ENCODE measurements around the gene NEDD4L.

The NEDD4L gene

DNA sequence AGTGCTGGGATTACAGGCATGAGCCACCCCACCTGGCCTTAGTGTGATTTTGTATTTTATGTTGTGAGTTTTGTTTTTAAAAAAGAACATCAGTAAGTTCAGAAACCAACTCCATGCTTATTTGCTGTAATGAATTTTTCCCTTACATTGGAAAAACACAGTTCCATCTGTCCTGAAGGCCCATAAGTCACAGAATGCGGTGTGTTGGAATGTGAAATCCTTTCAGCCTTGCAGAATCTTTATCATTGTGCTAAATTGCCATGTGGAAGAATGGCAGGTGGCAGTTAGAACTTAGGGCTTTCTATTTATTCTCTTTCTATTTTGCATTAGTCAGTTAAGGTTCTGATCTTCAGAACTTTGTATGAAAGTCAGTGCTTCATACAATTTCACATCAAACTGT lies 52.6 kb downstream of the NEDD4L start:
- DNase-seq = no peak

DNA sequence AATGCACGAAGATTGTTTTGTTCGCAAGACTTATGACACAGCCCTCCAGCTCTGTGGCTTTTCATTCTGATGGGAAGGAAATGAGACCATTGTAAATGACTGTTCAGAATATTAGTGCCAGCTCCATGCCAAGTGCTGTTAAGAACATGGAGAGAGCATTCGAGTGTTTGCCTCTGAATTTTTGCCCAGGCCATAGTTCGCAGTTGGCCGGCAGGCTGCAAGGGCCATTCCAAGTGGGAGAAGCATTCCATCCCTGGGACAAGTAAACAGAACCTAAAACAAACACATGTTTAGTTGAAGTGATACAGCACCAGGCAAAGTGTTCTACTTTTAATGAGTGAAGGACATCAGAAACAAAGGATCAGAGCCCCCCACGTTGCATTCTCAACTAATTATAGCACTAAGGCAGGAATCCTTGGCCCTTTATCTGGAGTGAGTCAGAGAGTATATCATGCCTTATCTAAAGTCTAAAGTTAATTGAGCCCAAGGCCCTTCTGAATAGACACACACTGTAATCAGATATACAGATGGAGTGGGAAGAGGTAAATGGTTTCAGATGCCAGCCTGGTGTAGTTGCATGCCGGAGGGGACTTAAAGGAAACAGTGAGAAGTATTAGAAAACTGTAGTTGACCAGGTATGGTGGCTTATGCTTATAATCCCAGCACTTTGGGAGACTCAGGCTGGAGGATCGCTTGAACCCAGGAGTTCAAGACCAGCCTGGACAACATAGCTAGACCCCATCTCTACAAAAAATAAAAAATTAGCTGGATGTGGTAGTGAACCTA lies 53.3 kb downstream of the NEDD4L start:
- DNase-seq = no peak

DNA sequence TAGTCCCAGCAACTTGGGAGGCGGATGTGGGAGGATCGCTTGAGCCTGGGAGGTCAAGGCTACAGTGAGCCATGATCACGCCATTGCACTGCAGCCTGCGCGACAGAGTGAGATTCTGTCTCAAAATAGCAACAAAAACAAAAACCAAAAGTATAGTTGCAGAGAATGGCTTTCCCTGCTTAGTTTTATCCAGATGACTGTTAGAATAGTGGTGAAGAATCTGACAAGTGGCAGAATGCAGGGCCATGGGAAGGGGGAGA lies 53.8 kb downstream of the NEDD4L start:
- DNase-seq = no peak

DNA sequence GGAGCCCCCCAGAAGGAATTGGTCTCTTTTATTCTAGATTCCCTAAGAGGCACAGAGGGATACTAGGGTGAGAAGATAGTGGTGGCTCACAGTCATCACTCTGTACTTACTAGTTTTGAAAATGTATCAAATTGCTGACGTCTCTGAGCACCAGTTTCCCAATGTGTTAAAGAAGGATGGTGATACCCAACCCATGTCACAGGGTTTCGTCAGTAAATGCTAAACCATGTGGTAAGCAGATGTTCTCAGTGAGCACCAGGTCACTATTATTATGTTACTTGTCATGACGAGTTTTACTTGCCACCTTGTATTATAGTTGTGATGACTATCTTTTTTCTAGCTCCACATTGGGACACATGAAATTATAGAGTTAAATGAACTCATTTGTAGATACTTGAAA lies 54.7 kb downstream of the NEDD4L start:
- no peak for DNase-seq

DNA sequence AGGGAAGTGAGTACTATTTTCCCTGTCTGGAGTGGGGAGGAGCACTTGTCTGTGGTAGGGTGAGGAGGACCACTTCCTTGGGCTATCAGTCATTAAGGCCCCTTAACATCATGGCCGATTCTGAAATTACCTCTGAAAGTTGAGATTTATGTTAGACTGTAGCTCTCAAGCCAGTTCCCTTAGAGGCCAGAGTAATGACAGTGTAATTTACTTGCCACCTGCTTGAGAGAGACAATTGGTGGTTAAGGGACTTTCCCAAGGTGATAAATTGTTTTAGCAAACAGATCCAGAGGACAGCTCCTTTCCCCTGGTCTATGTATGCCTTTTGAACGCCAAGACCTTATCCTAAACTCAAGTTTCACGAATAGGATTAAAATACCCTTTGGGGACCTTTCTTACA lies 56.1 kb downstream of the NEDD4L start:
- DNase-seq = no peak

DNA sequence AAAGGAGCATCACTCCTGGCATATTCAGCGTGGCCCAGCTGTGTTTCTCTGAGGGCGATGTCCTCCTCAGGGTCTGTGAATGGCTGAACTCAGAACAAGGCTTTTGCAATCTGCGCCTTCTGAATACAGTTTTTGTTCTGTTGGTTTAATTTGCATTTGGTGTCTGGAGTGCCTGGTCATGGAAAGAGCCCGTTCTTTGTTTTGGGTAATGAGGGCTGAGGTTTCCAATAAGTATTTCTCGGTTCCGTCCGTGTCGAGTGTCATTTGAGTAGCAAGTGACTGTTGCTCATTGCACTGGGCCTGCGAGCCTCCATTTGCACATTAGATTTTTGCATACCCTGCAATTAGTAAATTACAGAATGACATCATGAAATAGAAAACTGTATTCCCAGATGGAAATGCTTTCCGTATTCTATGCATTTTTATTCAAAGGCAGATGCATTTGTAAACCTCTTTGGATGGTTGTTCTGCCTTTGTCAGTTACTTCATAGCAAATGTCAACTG lies 57.3 kb downstream of the NEDD4L start:
- no peak for DNase-seq

DNA sequence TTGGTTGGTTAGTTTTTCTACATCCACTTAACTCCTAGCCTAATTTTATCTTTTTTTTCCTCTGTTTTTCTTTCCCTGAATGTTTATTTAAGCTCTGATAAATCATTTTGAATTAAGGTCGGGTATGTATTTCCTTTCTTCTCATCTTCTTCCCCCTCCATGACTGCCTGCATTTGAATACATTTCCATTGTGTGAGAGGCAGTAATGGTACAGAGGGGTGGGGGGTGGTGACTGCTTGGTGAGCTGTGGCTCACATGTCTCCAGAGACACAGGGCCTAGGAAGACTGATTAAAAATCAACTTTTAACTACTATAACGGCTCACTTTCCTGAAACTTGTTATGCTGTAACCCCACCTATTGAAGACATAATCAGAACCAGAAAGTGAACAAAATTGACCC lies 58.0 kb downstream of the NEDD4L start:
- no peak for DNase-seq

DNA sequence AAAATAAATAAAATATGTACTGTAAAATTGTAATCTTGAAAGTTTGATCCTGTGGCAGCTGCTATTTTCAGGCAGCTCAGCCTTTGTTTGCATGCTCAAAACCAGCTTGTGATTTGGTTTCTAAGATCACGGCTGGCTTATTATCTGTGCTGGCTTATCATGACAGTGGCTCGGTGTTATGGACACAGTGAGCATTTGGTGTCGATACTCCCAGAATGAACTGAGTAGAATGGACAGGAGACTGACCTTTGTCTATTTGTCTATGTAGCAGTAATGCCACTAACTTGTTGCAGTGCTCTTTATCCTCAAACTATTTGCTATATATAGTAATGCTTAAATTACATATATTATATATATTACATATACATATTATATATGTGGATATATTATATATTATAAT lies 58.8 kb downstream of the NEDD4L start:
- no peak for DNase-seq

DNA sequence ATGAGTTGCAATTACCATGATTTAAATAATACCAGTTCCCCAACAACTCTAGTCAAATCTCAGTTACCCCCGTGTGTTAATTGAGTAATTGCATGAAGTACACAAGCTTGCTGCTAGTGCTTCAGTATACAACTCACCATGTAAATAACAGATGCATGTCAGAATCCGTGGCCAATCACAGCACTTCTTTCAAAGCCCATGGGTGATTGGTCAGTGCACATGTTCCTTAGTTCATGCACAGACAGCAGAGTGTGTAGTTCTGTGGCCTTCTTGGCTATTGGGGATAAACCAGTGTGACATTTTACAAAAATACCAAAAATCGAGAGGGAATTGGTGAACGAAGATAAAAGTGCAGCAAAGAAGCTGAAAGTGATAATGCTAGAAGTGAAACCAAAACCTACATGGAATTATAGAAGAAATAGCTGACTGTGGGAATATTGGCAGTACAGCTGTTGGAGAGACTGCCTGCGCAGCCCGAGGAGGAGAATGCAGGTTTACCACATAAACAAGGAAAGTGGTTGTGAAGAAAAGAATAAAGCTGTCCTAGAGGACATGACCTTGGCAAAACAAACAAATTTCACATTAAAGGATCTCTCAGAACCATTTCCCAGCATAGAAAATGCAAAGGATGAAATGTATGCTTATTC lies 59.4 kb downstream of the NEDD4L start:
- DNase-seq = no peak

DNA sequence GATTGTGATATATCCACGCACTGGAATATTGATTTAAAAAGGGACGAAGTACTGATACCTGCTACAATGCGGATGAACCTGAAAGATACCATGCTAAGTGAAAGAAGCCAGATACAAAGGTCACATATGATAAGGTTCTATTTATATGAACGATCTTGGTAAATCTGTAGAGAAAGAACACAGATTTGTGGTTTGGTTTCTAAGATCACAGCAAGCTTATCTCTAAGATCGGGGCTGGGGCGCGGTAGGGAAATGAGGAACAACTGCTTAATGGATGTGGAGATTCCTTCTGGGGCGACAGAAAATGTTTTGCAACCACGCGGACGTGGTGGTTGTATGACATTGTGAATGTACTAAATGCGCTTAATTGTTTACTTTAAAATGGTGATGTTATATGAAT lies 60.1 kb downstream of the NEDD4L start:
- no peak for DNase-seq

DNA sequence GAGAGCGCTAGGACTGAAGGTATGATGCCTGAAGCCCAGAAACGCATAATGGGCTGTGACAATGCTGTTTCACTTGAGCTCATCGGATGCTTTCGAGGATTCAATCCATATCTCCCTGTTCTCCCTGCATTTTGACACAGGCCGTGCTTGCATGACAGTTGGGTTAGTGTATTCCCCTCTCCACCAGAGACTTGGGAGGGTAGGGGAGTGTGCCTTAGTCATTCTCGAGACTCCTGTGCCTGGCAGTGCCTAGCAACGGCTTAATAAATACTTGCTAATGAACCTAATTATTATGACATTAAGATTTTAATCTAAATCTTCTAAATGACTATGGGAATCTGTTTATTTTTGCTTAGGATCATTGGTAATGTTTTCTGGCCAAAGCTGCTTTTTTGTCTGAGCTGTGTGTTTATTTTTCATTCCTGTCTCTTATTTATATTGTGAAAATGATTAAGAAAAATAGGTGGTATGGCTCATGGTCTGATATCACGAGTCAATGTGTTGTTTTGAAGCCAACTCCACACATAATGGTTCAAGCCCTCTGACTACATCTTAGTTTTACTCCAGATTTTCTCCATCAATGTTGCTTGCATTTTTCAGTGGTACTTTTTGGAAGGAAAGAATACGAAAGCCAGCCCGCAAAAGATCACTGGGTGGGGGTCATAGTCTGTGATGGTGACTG lies 61.3 kb downstream of the NEDD4L start:
- DNase-seq = no peak

DNA sequence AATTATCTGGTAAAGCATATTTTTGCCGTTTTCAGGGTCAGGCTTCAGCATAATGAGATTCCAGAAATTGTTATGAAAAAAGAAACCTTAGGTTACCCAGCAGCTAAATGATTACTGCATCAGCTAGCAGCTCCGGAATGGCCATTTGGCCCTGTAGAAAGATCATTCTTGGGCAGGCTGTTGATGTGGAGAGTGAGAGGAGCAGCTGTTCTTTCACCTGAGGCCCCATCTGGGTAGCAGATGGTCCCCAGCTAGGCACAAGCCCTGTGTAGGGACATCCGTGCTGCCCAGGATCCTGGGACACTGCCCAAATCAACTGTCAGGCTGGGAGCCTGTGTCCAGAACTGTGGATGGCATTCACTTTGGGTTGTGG lies 61.8 kb downstream of the NEDD4L start:
- DNase-seq = no peak

DNA sequence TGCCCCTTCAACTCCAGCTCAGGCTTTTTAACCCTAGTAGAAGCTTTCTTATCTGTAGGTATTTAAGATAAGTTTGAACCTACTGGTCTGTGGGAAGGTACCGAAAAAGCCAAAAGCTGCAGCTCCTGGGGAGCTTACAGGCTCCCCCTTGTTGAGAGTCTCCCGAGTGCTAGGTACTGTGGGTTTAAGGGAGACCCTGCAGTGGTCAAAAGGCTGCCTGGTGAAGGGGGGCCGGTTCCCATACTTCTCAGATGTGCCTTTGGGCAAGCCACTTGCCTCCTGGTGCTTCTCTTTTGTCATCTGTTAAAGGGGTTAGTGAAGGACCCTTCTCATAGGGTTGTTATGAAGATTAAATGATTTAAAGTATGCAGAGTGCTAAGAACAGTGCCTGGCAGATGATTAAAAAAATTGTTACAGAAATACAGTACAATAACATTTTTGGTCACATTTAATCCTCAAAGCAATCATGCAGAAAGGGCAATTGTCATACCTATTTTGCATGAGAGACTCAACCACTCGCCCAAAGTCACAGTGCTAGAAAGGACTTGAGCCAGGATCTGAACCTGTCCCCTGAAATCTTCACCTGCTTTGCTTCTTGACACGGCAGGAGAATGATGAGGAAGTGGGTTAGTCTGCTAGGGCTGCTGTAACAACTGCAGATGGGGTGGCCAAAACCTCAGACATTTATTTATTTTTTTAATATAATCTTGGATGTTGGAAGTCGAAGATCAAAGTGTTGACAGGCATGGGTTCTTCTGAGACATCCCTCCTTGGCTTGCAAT lies 62.5 kb downstream of the NEDD4L start:
- no peak for DNase-seq

DNA sequence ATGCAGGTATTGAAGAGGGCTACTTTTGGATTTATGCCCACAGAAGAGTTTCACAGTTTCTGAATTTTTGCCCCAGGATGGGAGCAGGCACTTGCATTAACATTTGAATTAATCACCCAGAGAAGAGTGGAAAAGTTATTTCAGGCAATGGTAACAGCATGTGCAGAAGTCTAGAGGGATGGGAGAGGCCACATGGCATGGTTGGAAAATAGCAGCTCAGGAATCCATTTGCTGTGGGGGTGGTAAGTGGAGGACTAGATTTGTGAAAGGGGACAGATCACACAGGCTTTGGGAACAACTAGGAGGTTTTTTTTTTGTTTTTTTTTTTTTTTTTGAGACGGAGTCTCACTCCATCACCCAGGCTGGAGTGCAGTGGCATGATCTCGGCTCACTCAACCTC lies 65.2 kb downstream of the NEDD4L start:
- DNase-seq = no peak

DNA sequence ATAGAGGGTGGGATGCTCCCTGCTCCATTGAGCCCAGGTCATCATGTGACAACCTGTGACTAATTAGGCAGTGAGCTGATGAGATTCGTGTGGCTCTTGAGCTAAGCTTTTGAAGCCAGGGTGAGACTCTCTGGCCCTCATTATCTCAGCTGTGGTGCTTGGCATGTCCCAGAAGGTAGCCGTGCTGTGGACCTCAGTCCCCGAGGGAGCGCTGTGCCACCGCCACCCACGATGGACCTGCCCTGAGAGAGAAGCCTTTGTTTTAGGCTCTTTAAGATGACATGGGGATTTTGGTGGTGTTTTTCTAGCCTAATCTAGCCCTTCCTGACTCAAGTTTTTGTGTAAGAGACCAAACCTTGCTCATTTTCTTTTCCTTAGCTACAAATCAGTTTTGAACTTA lies 66.4 kb downstream of the NEDD4L start:
- no peak for DNase-seq

DNA sequence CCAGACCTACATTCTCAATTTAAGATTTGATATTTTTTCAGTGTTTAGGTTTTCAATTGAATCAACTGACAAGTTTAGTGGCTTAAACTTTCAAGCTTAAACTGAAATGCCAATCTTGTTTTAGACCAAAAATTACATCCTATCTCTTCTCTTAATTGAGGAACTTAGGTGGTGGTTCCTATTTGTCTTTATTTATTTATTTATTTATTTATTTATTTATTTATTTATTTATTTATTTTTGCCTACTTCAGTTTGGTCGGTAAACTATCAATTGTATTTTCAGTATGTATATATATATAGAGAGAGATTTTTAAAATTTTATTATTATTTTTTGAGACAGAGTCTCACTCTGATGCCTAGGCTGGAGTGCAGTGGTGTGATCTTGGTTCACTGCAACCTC lies 68.1 kb downstream of the NEDD4L start:
- DNase-seq = no peak

DNA sequence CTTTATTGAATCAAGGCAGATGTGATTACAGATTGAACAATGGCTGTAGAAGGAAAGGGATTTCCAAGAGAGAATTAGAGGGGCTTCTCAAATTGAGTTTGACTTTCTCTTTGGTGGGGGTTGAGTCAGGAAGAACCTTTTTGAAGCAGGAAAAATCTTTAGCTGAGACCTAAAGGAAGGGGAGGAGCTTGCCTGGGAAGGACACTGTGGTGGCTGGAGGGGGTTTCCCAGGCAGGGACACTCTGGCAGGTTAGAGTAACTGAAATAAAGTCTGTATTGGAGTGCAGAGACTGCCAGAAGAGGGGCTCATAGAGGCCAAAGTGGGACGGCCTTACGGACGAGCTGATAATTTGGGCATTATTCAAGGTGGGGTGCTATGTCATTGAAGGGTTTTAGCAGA lies 69.3 kb downstream of the NEDD4L start:
- DNase-seq = no peak

DNA sequence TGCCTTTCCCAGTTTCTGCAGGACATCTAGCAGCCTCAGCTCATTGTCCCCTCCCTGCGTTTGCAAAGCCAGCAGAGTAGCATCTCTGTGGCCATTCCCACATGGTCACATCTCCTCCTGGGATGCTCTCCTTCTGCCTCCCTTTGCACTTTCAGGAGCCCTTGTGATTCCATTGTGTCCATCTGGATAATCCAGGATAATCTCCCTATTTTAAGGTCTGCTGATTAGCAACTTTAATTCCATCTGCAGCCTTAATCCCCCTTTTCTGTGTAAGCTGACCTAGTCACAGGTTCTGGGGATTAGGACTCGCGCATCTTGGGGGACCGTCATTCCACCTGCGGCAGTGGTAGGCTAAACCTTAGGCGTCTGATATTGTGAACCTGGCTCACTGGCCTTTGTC lies 70.7 kb downstream of the NEDD4L start:
- no peak for DNase-seq

DNA sequence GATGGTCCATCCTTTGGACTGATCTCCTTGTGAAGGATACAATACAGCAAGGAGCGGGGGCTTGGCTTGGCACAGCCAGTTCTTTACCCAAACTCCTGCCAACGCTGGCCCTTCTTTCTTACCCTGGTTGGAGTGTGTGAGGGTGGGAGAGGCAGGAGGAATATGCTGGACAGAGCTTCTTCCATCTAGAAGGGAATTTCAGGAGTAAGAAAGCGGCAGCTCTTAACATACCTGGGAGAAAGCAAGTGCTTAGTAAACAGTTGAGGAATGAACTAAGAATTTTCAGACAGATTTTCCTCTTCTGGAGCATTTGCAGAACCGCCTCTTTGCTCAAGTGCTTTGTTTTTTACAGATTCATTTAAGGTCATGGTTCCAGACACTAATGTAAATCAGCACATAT lies 72.8 kb downstream of the NEDD4L start:
- no peak for DNase-seq

DNA sequence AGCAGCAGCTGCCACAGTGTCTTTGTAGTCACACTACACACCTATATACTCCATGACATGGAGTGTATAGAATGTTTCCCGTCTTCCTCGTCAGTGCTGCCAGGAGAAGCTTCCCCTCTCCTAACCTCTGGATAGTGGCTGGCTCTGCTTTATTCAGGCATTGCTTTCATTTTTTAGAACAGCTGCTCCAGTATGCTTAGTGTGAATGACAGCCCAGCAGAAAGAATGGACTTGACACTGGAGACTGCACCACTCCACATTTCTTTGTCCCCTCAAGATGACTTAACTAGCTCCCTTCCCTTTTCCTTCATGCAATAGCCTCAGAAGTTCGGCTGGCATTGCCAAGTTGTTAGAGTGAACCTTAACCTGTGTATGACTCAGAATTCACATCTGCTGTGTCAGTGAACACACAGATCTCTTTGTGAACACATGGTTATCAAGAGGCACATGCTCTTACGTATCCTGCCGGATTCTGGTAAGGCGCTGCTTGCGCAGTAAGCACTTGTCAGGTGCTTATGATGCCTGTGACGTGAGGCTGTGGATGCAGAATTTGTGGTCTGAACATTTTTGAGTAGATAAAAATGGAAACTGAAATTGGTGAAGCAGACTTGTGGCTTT lies 73.9 kb downstream of the NEDD4L start:
- DNase-seq = no peak

DNA sequence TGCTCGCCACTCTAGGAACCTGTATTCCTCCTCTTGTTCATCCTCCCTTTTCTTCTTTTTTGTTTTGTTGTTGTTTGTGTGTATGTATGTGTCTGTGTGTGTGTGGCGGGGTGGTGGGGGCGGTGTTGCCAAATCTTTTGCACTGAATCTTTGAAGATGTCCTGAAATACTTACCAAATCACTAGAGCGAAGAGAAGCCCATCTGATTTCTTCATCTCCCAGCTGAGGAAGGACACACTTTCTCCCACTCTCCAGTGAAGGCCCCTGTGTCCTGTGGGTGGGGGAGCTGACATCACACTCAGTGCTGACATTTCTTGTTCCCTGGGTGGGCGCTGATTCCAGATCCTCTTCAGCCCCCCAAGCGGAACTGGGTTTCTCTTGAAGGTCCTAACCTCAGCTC lies 74.5 kb downstream of the NEDD4L start:
- DNase-seq = no peak

DNA sequence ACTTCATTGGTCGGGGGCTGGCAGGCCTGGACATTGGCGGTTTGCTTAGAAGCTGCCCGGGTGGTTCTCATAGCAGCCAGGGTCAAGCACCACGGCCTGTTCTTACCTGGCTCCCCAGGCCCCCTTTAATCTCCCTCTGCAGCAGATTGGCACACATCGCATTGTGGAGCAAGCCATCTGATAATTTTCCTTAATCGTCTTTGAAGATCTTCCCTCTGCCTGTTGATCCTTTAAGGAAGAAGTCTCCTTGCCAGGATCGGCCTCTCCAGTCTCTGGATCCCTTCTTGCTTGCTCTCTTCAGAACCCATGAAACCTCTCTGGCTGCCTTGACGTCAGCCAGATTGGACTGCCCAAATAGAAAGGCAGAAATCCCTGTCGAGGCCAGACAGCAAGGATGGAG lies 75.8 kb downstream of the NEDD4L start:
- no peak for DNase-seq

DNA sequence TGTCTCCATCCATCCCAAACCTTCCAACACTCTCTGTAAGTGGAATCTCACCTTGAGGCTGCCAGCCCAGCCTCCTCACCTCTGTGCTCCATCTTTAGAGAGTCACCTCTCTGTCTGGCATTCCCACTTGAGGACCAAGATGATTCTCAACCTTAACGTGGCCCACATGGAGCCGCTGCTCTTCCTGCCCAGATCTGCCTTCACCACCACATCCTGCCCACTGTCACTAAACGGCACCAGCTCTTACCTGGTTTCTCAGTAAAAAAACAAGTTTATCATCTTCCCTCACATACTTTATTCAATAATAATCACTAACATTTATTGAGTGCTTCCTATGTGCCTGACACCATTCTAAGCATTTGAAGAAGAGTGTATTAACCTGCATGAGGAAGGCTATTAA lies 80.4 kb downstream of the NEDD4L start:
- DNase-seq = no peak
